ENCODE data around the gene SIN3A.

- TF ChIP-seq CTCF (conservative IDR thresholded peaks at IDR 0.05; ENCODE audit: low read length) (no peak; the same call in 1 of the 2 replicates), EZH2phosphoT487 (IDR thresholded peaks at IDR 0.05; ENCODE audit: borderline replicate concordance) (no peak)
These were observed 122.8 kb downstream of the SIN3A start for GRCh38 chr15:75328493-75329314.

Measured in Loucy (cell line).